ENCODE measurements around the gene EIF4A3. TPM values are rescaled to one million over a fixed set of nuclear protein-coding genes. Genes with fewer than 3 reads are reported as not detected.

EIF4A3 gene
- total and polyA plus RNA-seq, 10 of the 15 experiments (the other 5 are each of a cell fraction or from before 2014, with no cell fraction given) = 53.3 to 225 (median 103) TPM

GRCh38 chr17:80145076-80146075 lies 1.6 kb downstream of the EIF4A3 start:
- no peaks in the 10 kb centered on the region for H3K27me3 ChIP-seq (replicated peaks in 1 of 2; ENCODE audit: control insufficient read depth in 2 of 2, insufficient read depth in 2 of 2, low read length in 1 of 2)
- no peak overlapping the region for H2AFZ ChIP-seq (ENCODE audit: control insufficient read depth, low read depth, low read length)
- no peak overlapping the region for H3K27ac ChIP-seq (ENCODE audit: control insufficient read depth, insufficient read depth)
- no peaks in the 10 kb centered on the region for H3K9me3 ChIP-seq (replicated peaks; ENCODE audit: control insufficient read depth, insufficient read depth, low read length)
- H3K4me1 ChIP-seq (ENCODE audit: control insufficient read depth, insufficient read depth, low read length) = peaks cover 15% of the 10 kb centered on the region
- CTCF ChIA-PET = interaction anchor here (0.9 to 4.9 kb wide), 5 partner anchors 17 to 120 kb away, joined by 3 to 21 read pairs (median 5); partner anchors contain the start of gene GAA
- TSS peak; percentile 72 for BruUV-seq (replicated peaks)
- ATAC-seq (no peak), FAIRE-seq (peak; percentile 13), DNase-seq (ENCODE audit: low read depth, low spot score) (no peak)
- SMC1A ChIA-PET (ENCODE audit: uncharacterized antibody, unreplicated experiment) = interaction anchor here (0.6 to 2.2 kb wide), 6 partner anchors 11 to 44 kb away, joined by 3 to 7 read pairs (median 4); partner anchors contain the start of gene GAA
- H3K4me2 ChIP-seq (ENCODE audit: control insufficient read depth, insufficient read depth) = peak overlapping the region; percentile 75
- peak overlapping the region; percentile 88 for H3K9ac ChIP-seq (ENCODE audit: control insufficient read depth, insufficient read depth, low read length)
- H3K79me2 ChIP-seq (ENCODE audit: control insufficient read depth, insufficient read depth, low read length) = peaks cover 46% of the 10 kb centered on the region
- intact Hi-C loops (cut with micrococcal nuclease; ENCODE audit: unreplicated experiment) (no loop called here), in situ Hi-C loops (cut with MboI) (no loop called here)
- 0 out of 2 replicates have a peak, but pooled peaks cover 3% of the 10 kb centered on the region for H4K20me1 ChIP-seq (ENCODE audit: control insufficient read depth, insufficient read depth)
- peaks cover 15 to 17% of the 10 kb centered on the region in 2 experiments for H3K36me3 ChIP-seq (ENCODE audit: control insufficient read depth in 2 of 2, insufficient read depth in 2 of 2, low read length in 1 of 2)
- RAD21 ChIA-PET (ENCODE audit: unreplicated experiment) = interaction anchor here (1.0 to 2.3 kb wide), 4 partner anchors 44 to 460 kb away, joined by 3 to 9 read pairs (median 6); partner anchors contain the start of gene GAA
- TF ChIP-seq, protein P1, sequence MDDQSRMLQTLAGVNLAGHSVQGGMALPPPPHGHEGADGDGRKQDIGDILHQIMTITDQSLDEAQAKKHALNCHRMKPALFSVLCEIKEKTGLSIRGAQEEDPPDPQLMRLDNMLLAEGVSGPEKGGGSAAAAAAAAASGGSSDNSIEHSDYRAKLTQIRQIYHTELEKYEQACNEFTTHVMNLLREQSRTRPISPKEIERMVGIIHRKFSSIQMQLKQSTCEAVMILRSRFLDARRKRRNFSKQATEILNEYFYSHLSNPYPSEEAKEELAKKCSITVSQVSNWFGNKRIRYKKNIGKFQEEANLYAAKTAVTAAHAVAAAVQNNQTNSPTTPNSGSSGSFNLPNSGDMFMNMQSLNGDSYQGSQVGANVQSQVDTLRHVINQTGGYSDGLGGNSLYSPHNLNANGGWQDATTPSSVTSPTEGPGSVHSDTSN (IDR thresholded peaks at IDR 0.05; ENCODE audit: insufficient replicate concordance, low read depth, low read length) = peak; percentile 31
- TF ChIP-seq POLR2AphosphoS2 (IDR thresholded peaks at IDR 0.05; ENCODE audit: low read depth, low read length) = no peak
- peak; percentile 78 for TF ChIP-seq PKNOX1 (IDR thresholded peaks at IDR 0.05)
- no peak for TF ChIP-seq CREB1 (IDR thresholded peaks at IDR 0.05; ENCODE audit: low read depth)
- POLR2A ChIA-PET = interaction anchor here (0.8 to 1.7 kb wide), 4 partner anchors 13 to 310 kb away, joined by 3 to 6 read pairs (median 4); partner anchors contain the start of gene GAA
- 6% methylated on average over 10 of the region's 10 CpGs for WGBS (ENCODE audit: insufficient coverage, insufficient replicate concordance, low lambda C conversion rate, missing lambda C conversion rate)
- peak overlapping the region; percentile 92 for H3K4me3 ChIP-seq
